ENCODE data around the gene GRM3.

GRM3 gene

DNA sequence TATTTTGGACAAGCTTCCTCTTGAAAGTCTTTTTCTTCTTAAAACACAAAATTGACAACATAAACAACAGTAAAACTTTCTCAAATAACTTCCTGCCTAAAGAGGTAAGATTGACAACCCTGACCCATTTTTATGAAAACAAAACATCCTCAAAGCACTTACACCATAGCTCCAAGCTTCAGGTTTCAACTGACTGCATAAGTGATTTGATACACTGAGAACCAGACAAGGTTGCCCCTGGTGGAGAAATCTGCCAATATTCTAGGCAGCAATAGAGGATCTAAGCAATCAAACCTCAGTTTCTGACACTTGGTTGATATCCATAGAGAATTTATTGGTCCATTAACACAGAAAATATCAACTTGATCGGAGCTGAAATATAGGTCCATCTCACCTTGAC, 267.9 kb downstream of the GRM3 start:
- no peak for DNase-seq

DNA sequence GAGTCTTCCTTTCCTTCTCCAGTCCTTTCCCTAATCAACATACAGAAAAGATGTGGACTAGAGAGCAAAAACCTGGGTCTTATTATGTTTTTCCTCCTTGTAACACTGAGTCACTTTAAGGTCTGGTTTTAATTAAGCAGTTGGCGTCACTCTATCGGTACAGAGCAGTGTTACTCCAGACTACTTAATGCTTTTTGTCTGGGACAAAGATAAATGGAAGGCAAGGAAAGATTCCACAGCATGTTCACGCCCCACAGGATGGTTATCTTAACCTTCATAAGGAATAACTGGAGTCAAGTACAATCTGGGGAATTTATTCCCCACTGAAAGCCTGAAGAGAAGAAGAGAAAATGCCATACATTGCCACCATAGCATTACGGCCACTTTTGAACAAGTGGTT, 270.0 kb downstream of the GRM3 start:
- DNase-seq: no peak
